Mucosa of gallbladder (tissue), 1 donor: Measurements from ENCODE around the gene ABCC6. TPM values are rescaled to one million over a fixed set of nuclear protein-coding genes. Genes with fewer than 3 reads are reported as not detected.
"Not testable (repeated sequence)": the region's sequence is repeated elsewhere in the genome, so short reads cannot be mapped to it uniquely, and the experiment has no call there.

Source experiments
- DNase-seq: peaks from one replicate; pipeline ENCODE4 v3.0.0-alpha.2; 2020; ENCODE audit warnings: low spot score
- total RNA-seq: library from RNA; stranded (reverse); gene quantifications from one replicate; pipeline ENCODE4 v1.2.1, GENCODE V29; 2021
- donor health status: DM: no; HTN: no; CAD: no.

Gene ABCC6
- total RNA-seq, 1 donor from 2014 or later = 27.5 TPM

DNA sequence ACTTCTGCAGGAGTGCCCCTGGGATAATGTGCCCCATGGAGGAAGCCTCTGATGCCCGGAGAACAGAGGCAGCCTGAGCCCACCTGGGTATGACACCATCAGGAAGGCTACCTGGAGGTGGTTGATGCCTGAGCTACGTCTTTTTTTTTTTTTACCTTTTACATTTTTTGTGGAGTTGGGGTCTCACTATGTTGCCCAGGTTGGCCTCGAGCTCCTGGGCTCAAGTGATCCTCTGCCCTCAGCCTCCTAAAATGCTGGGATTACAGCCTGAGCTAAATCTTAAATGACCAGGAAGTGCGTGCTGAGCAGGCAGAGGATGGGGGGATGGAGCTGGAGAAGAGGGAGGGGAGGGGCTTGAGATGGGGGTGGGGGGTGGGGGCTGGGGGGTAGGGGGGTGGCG, 32.7 kb downstream of the ABCC6 start:
- DNase-seq = no peak

DNA sequence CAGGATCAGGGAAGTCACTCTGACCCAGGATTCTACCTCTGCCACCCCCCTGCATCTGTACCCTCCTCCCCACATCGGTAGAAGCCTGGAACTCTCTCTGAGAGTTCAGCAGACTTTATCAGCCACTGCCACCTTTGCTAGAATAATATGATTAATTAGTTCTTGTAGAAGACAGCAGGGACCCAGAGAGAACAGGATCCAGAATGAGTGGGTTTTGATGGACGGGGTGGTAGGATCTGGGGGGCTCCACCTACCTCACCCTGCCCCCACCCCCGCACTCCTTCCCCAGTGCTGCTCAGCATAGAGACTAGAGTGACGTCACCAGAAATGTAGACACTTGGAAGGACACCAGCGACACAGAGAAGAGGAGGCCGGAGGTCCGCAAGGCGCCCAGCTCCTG, 33.5 kb downstream of the ABCC6 start:
- no peak for DNase-seq

DNA sequence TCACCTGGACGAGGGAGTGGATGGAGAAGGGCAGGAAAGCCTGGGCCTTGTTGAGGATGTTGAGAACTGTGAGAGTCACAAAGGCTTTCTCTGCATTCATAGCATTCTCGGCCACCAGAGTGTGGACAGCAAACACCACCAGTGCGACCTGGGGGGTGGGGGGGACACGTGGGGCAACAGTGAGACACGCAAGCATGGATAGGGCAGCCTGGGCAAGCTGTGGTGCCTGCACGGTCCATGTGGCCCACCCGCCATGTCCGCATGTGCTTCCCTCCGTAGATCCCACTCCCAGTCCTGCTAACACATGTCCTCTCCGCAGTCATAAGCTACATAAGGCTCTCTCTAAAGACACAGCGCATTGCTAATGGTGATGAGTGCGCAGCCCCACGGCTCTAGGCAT, 34.5 kb downstream of the ABCC6 start:
- DNase-seq = no peak

- no peak for DNase-seq
These were observed 36.5 kb downstream of the ABCC6 start for GRCh38 chr16:16186820-16187219.

GRCh38 chr16:16185095-16185494, 38.2 kb downstream of the ABCC6 start:
- DNase-seq = no peak

GRCh38 chr16:16184594-16184993, 38.7 kb downstream of the ABCC6 start:
- DNase-seq = no peak

DNA sequence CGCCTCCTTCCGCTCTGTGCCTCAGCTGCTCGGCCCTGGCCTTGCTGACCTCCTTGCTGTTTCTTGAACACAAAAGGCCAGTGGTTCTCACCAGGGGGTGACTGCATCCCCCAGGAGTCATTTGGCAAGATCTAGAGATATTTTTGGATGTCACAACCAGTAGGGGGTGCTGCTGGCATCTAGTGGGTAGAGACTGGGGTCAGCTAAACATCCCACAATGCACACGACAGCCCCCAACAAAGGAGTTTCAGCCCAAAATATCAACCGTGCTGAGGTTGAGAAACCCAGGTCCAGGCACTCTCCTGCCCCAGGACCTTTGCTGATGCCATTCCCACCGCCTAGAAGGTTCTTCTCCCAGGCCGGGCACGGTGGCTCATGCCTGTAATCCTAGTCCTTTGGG, 39.7 kb downstream of the ABCC6 start:
- no peak for DNase-seq

DNA sequence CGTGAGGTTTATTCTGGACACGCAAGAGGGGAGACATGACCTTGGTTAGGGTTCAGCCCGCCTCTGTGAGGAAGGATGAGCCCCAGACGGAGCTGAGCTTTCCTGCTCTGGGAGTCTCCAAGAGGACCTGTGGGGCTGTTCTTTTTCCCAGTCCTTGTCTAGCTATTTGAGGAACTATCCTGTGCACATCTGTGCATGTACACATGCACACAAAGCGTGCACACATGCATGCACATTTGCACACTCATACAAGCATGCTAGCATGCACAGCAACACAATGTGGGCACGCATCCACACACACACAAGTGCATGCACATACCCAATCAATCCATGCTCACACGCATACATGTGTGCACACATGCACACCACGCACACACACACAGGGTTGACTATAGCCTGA, 40.4 kb downstream of the ABCC6 start:
- no peak for DNase-seq

GRCh38 chr16:16181748-16182147, 41.5 kb downstream of the ABCC6 start:
- not testable (repeated sequence) for DNase-seq

DNA sequence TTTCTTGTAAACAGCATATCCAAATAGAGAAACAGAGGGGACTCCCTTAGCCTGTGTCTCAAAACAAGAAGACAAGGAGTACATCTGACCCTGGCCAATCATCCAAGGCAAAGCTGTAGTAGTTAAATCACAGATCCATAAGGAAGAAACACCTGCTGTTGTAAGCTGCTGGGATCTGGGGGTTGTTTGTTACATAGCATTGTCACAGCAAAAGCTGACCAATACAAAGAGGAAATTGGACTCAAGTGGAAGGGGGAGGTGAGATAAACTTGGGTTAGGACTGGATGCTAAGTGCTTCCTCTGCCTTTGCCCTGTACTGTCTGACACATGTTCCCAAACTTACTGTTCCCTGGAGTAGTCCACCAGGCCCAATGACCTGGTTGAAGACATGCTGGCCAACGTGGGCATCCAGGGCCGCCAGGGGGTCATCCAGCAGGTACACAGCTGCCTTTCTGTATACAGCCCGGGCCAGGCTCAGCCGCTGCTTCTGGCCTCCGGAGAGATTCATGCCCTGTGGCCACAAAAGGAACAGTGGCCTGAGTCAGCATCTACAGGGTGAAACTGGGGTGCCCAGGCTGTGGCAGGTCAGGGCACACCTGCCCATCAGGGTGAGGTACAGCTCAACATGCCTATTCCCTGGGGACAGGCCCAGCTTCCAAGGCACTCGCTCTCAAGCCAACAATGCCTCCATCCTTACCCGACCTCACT, 44.7 kb downstream of the ABCC6 start:
- no peak for DNase-seq

DNA sequence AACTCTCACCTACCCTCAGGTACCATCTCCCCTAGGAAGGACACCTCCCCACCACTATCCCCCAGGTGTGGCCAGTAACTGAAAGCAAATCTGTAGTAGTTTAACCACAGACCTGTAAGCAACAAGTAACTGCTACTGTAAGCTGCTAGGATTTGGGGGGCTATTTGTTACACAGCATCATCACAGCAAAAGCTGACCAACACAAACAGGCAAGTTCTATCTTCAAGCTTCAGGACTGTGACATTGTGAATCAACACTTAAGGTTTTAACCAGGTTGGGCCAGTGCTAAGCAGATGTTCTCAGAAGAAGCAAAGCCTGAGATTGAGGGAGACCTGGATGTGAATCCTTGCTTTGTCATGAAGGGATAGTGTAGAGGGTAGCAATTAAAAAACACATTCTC, 47.0 kb downstream of the ABCC6 start:
- no peak for DNase-seq

DNA sequence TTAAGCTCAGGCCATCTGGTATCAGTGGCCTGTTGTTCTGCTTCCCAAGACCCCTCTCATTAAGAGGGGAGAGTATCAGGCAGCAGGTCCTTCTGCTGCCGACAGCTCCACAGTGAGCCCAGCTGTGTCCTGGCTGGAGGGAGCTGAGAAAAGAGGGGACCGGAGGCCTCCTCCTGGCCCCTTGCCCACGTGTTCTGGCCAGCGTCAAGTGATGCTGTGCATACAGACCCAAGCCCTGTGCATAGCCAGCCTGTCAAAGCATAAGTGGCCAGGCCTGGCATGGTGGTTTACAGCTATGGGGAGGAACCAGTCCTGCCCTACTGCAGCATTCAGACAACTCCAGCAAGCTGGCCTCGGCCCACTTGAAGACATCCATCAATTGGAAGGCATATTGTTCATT, 48.0 kb downstream of the ABCC6 start:
- DNase-seq = no peak

DNA sequence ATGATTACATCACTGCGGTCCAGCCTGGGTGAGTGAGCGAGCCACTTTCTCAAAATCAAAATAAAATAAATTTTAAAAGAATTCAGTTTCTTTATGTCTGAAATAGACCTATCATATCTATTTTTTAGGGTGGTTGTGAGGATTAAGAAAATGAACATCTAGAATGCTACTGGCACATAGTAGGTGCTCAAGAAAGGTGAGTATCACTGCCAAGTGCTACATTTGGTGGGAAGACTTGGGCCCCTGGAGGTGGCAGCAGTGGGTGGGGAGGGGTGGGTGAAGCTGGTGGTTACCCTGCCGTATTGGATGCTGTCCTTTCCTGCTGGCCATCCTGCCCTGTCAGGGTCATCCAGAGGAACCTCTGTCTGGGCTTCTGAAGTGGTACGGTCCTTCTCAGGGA, 50.3 kb downstream of the ABCC6 start:
- no peak for DNase-seq

DNA sequence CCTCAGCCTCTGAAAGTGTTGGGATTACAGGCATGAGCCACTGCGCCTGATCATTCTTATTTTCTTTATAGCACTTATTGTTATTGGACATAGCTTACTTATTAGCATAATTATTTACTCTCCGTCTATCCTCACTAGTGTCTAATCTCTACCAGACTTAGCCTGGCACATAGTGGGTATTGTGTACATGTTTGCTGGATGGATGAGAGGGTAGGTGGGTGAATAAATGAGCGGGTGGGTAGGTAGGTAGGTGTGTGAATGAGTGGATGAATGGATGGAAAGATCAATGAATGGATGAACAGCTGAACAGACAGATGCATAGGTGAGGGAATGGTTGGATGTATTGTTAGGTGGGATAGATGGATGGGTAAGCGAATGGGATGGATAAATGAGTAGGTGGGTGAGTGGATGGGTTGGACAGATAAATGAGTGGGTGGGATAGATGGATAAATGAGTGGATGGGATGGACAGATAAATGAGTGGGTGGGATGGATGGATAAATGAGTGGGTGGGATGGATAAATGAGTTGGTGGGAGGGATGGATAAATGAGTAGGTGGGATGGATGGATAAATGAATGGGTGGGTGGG, 51.9 kb downstream of the ABCC6 start:
- DNase-seq = no peak

GRCh38 chr16:16169615-16170014, 53.7 kb downstream of the ABCC6 start:
- DNase-seq = no peak

GRCh38 chr16:16168431-16168830, 54.9 kb downstream of the ABCC6 start:
- DNase-seq = no peak

- DNase-seq = no peak
These were observed 55.4 kb downstream of the ABCC6 start for GRCh38 chr16:16167927-16168326.

DNA sequence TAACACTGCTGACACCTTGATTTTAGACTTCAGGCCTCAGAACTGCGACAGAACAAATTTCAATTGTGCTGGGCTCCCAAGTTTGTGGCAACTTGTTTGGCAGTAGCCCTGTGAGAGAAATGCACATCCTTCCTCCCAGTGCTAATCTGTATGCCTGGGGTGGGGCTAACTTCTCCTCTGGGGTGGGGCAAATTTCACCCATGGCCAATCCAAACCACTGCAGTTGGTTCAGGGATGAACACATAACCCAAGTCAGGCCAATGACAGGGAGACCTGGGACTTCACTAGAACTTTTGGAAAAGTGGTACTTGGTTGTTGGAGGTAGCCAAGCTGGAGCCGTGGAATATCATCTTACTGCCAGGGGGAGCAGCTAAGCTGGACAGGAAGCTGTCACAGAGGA, 56.3 kb downstream of the ABCC6 start:
- DNase-seq = no peak

DNA sequence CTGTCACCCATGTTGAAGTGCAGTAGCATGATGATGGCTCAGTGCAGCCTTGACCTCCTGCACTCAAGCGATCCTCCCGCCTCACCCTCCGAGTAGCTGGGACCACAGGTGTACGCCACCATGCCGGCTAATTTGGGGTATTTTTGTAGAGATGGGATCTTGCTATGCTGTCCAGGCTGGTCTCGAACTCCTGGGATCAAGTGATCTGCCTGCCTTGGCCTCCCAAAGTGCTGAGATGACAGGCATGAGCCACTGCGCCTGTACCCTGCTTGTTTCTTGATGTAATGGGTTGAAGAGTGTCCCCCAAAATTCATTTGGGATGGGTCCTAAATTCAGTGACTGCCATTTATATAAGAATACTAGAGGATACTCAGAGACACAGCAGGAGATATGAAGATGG, 57.2 kb downstream of the ABCC6 start:
- DNase-seq = no peak

DNA sequence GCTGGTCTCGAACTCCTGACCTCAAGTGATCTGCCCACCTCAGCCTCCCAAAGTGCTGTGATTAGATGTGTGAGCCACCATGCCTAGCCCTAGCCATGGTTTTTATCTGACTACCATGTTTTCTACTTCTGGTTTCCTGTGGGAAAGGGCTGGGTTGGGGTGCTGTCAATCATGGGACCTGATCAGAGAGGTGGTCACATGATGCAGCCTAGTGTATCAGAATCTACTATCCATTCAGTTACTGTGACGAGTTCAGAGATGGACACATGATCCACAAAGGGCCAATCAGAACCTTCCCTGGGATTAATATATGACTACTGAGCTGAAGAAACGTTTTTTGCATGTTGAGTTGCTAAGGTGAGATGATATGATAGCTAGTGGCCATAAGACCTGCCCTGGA, 59.1 kb downstream of the ABCC6 start:
- no peak for DNase-seq

DNA sequence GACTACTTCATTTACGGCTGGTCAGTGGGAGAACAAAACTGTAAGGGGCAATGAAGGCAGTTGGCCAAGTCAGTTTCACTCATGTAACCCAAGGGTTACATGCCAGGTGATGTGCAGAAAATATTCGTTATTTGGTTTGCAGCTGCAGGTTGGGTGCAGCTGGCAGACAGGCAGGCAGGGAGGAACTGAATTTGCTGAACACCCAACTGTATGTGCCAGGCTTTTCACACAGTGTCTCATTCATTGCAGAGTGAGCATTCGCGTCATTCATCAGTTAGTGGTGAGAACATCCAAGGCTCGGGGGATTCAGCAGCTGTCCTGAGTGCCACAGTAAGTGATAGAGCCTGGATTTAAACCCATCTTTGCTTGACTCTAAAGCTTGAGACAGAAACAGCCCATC, 59.7 kb downstream of the ABCC6 start:
- no peak for DNase-seq

- DNase-seq = no peak
These were observed 60.2 kb downstream of the ABCC6 start for GRCh38 chr16:16163109-16163508.

DNA sequence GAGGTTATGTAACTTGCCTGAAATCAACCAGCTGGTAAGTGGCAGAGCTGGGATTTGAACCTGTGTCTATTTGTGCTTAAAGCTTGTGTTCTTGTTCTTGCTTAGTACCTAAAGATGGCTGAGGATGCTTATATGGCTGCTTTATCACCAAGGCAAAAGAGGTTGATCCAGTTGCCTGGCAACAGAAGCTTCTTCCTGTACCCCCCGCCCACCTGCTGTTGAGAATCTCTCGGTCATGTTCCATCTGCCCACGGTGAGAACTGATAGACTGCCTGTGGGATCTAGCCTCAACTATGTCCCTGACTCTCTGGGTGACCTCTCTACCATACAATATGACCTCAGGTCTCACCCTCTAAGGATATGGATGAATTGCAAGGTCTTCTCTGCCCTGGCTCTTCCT, 60.7 kb downstream of the ABCC6 start:
- no peak for DNase-seq

DNA sequence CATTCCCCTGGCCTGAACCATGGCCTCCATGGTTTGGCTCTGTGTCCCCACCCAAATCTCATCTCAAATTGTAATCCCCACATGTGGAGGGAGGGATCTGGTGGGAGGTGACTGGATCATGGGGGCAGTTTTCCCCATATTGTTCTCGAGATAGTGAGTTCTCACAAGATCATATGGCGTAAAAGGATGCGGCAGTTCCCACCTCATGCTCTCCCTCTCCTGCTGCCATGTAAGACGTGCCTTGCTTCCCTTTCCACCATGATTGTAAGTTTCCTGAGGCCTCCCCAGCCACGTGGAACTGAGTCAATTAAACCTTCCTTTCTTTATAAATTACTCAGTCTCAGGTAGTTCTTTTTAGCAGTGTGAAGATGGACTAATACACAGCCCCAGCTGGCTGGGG, 61.5 kb downstream of the ABCC6 start:
- DNase-seq = not testable (repeated sequence)
